GM23338 (cell line): ENCODE results near the gene ZNF236.

ENCODE experiments used
- CREB1 ChIP-seq: fragments of 250-450 bp; sonication (Bioruptor Pico); IDR thresholded peaks from 2 replicates; pipeline ENCODE4 v1.5.0; 2020; ENCODE audit warnings: low read depth, mild to moderate bottlenecking, moderate library complexity
- ETS1 ChIP-seq: IDR thresholded peaks from 2 replicates; pipeline ENCODE4 v1.6.1; 2016; ENCODE audit warnings: antibody characterized with exemption
- EZH2 ChIP-seq: fragments of 200-600 bp; sonication (generic); IDR thresholded peaks from one replicate; pipeline ENCODE4 v1.8.0; 2017; ENCODE audit warnings: antibody characterized with exemption, mild to moderate bottlenecking, low read depth; ENCODE audit not compliant: unreplicated experiment
- EZH2phosphoT487 ChIP-seq: fragments of 200-600 bp; sonication (generic); IDR thresholded peaks from one replicate; pipeline ENCODE4 v1.8.1; 2018; ENCODE audit warnings: antibody characterized with exemption; ENCODE audit not compliant: unreplicated experiment
- POLR2AphosphoS5 ChIP-seq: IDR thresholded peaks from 2 replicates; pipeline ENCODE4 v1.6.1; 2016; ENCODE audit warnings: antibody characterized with exemption, low read depth
- STAT1 ChIP-seq: IDR thresholded peaks from one replicate; pipeline ENCODE4 v1.6.1; 2016; ENCODE audit warnings: antibody characterized with exemption; ENCODE audit not compliant: unreplicated experiment
- ZNF114 ChIP-seq: fragments of 250-450 bp; sonication (Bioruptor Pico); IDR thresholded peaks from 2 replicates; pipeline ENCODE4 v1.5.0; 2020; ENCODE audit warnings: mild to moderate bottlenecking, moderate library complexity
- TF ChIP-seq, protein P1 (sequence below), 2 experiments: fragments of 200-600 bp in 1 of 2; sonication (generic) in 1 of 2; conservative IDR thresholded peaks; 2 replicates each; pipeline versions ENCODE4 v1.5.1 to v1.6.1; 2016 to 2017; ENCODE audit warnings: antibody characterized with exemption in 2 of 2, low read depth in 2 of 2, mild to moderate bottlenecking in 2 of 2, moderate library complexity in 1 of 2
- TF ChIP-seq, protein P2 (sequence below): IDR thresholded peaks from one replicate; pipeline ENCODE4 v1.6.1; 2018; ENCODE audit warnings: antibody characterized with exemption; ENCODE audit not compliant: unreplicated experiment
- TF ChIP-seq, protein P3 (sequence below): fragments of 250-450 bp; sonication (Bioruptor Pico); IDR thresholded peaks from 2 replicates; pipeline ENCODE4 v1.5.0; 2020; ENCODE audit warnings: mild to moderate bottlenecking, moderate library complexity

- TF ChIP-seq, protein P1, sequence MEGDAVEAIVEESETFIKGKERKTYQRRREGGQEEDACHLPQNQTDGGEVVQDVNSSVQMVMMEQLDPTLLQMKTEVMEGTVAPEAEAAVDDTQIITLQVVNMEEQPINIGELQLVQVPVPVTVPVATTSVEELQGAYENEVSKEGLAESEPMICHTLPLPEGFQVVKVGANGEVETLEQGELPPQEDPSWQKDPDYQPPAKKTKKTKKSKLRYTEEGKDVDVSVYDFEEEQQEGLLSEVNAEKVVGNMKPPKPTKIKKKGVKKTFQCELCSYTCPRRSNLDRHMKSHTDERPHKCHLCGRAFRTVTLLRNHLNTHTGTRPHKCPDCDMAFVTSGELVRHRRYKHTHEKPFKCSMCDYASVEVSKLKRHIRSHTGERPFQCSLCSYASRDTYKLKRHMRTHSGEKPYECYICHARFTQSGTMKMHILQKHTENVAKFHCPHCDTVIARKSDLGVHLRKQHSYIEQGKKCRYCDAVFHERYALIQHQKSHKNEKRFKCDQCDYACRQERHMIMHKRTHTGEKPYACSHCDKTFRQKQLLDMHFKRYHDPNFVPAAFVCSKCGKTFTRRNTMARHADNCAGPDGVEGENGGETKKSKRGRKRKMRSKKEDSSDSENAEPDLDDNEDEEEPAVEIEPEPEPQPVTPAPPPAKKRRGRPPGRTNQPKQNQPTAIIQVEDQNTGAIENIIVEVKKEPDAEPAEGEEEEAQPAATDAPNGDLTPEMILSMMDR (conservative IDR thresholded peaks at IDR 0.05; ENCODE audit: low read depth in 2 of 2), result no peak
- no peak for TF ChIP-seq EZH2
- TF ChIP-seq POLR2AphosphoS5, result no peak
- TF ChIP-seq CREB1 (CRISPR knock-in tag), result no peak
- TF ChIP-seq, protein P2, sequence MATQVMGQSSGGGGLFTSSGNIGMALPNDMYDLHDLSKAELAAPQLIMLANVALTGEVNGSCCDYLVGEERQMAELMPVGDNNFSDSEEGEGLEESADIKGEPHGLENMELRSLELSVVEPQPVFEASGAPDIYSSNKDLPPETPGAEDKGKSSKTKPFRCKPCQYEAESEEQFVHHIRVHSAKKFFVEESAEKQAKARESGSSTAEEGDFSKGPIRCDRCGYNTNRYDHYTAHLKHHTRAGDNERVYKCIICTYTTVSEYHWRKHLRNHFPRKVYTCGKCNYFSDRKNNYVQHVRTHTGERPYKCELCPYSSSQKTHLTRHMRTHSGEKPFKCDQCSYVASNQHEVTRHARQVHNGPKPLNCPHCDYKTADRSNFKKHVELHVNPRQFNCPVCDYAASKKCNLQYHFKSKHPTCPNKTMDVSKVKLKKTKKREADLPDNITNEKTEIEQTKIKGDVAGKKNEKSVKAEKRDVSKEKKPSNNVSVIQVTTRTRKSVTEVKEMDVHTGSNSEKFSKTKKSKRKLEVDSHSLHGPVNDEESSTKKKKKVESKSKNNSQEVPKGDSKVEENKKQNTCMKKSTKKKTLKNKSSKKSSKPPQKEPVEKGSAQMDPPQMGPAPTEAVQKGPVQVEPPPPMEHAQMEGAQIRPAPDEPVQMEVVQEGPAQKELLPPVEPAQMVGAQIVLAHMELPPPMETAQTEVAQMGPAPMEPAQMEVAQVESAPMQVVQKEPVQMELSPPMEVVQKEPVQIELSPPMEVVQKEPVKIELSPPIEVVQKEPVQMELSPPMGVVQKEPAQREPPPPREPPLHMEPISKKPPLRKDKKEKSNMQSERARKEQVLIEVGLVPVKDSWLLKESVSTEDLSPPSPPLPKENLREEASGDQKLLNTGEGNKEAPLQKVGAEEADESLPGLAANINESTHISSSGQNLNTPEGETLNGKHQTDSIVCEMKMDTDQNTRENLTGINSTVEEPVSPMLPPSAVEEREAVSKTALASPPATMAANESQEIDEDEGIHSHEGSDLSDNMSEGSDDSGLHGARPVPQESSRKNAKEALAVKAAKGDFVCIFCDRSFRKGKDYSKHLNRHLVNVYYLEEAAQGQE, result no peak
- TF ChIP-seq ZNF114 (CRISPR knock-in tag), result no peak
- no peak for TF ChIP-seq EZH2phosphoT487
- TF ChIP-seq STAT1, result no peak
- TF ChIP-seq ETS1, result no peak
- TF ChIP-seq, protein P3, sequence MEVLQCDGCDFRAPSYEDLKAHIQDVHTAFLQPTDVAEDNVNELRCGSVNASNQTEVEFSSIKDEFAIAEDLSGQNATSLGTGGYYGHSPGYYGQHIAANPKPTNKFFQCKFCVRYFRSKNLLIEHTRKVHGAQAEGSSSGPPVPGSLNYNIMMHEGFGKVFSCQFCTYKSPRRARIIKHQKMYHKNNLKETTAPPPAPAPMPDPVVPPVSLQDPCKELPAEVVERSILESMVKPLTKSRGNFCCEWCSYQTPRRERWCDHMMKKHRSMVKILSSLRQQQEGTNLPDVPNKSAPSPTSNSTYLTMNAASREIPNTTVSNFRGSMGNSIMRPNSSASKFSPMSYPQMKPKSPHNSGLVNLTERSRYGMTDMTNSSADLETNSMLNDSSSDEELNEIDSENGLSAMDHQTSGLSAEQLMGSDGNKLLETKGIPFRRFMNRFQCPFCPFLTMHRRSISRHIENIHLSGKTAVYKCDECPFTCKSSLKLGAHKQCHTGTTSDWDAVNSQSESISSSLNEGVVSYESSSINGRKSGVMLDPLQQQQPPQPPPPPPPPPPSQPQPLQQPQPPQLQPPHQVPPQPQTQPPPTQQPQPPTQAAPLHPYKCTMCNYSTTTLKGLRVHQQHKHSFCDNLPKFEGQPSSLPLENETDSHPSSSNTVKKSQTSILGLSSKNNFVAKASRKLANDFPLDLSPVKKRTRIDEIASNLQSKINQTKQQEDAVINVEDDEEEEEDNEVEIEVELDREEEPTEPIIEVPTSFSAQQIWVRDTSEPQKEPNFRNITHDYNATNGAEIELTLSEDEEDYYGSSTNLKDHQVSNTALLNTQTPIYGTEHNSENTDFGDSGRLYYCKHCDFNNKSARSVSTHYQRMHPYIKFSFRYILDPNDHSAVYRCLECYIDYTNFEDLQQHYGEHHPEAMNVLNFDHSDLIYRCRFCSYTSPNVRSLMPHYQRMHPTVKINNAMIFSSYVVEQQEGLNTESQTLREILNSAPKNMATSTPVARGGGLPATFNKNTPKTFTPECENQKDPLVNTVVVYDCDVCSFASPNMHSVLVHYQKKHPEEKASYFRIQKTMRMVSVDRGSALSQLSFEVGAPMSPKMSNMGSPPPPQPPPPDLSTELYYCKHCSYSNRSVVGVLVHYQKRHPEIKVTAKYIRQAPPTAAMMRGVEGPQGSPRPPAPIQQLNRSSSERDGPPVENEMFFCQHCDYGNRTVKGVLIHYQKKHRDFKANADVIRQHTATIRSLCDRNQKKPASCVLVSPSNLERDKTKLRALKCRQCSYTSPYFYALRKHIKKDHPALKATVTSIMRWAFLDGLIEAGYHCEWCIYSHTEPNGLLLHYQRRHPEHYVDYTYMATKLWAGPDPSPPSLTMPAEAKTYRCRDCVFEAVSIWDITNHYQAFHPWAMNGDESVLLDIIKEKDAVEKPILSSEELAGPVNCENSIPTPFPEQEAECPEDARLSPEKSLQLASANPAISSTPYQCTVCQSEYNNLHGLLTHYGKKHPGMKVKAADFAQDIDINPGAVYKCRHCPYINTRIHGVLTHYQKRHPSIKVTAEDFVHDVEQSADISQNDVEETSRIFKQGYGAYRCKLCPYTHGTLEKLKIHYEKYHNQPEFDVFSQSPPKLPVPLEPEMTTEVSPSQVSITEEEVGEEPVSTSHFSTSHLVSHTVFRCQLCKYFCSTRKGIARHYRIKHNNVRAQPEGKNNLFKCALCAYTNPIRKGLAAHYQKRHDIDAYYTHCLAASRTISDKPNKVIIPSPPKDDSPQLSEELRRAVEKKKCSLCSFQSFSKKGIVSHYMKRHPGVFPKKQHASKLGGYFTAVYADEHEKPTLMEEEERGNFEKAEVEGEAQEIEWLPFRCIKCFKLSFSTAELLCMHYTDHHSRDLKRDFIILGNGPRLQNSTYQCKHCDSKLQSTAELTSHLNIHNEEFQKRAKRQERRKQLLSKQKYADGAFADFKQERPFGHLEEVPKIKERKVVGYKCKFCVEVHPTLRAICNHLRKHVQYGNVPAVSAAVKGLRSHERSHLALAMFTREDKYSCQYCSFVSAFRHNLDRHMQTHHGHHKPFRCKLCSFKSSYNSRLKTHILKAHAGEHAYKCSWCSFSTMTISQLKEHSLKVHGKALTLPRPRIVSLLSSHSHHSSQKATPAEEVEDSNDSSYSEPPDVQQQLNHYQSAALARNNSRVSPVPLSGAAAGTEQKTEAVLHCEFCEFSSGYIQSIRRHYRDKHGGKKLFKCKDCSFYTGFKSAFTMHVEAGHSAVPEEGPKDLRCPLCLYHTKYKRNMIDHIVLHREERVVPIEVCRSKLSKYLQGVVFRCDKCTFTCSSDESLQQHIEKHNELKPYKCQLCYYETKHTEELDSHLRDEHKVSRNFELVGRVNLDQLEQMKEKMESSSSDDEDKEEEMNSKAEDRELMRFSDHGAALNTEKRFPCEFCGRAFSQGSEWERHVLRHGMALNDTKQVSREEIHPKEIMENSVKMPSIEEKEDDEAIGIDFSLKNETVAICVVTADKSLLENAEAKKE (CRISPR knock-in tag), result no peak
These were observed 190.6 kb downstream of the ZNF236 start for GRCh38 chr18:77012806-77013541.
